HepG2 (cell line): ENCODE measurements around the gene FGF21. TPM values are rescaled to one million over a fixed set of nuclear protein-coding genes. Genes with fewer than 3 reads are reported as not detected.

Experiments used
- CBX1 ChIP-seq: IDR thresholded peaks from one replicate; pipeline ENCODE4 v1.6.1; 2016; ENCODE audit warnings: antibody characterized with exemption, low read depth
- GATA4 ChIP-seq: sonication (generic); IDR thresholded peaks from 2 replicates; pipeline ENCODE4 v1.6.1; 2016; ENCODE audit warnings: antibody characterized with exemption, low read depth, borderline replicate concordance
- HNF4A ChIP-seq: sonication (generic); formaldehyde crosslinking; IDR thresholded peaks from 2 replicates; pipeline ENCODE4 v1.4.0; 2020; ENCODE audit warnings: missing genetic modification reagents
- HOXA3 ChIP-seq: sonication (generic); formaldehyde crosslinking; IDR thresholded peaks from 2 replicates; pipeline ENCODE4 v1.5.0; 2020; ENCODE audit warnings: missing genetic modification reagents
- KLF15 ChIP-seq: sonication (generic); formaldehyde crosslinking; IDR thresholded peaks from 2 replicates; pipeline ENCODE4 v1.8.1; 2023; ENCODE audit warnings: borderline replicate concordance, mild to moderate bottlenecking, inconsistent platforms, missing genetic modification reagents, mixed read lengths
- PCBP2 ChIP-seq: fragments of 200-400 bp; formaldehyde crosslinking; optimal IDR thresholded peaks from 2 replicates; pipeline ENCODE3; 2018; ENCODE audit warnings: low read length, low read depth; ENCODE audit not compliant: poor library complexity, severe bottlenecking
- PTBP1 ChIP-seq: fragments of 200-400 bp; formaldehyde crosslinking; IDR thresholded peaks from 2 replicates; pipeline ENCODE4 v1.6.1; 2018; ENCODE audit warnings: low read length, low read depth; ENCODE audit not compliant: poor library complexity, severe bottlenecking
- RXRB ChIP-seq: IDR thresholded peaks from 2 replicates; pipeline ENCODE4 v1.6.1; 2016; ENCODE audit warnings: borderline replicate concordance, missing genetic modification reagents, missing compliant biosample characterization
- SAP130 ChIP-seq: IDR thresholded peaks from 2 replicates; pipeline ENCODE4 v1.6.1; 2016; ENCODE audit warnings: low read depth
- SOX6 ChIP-seq, 2 experiments: fragments of 450-650 bp in 1 of 2; sonication (generic) in 1 of 2; formaldehyde crosslinking in 1 of 2; IDR thresholded peaks; 2 replicates each; pipeline versions ENCODE4 v1.4.0 to v1.6.1; 2017 to 2020; ENCODE audit warnings: antibody characterized with exemption in 1 of 2, mild to moderate bottlenecking in 1 of 2, missing genetic modification reagents in 1 of 2
- SP1 ChIP-seq, 2 experiments: fragments of 450-650 bp in 1 of 2; sonication (generic) in 1 of 2; formaldehyde crosslinking in 1 of 2; IDR thresholded peaks; 2 replicates each; pipeline versions ENCODE4 v1.4.0 to v1.6.1; 2016 to 2020; ENCODE audit warnings: missing genetic modification reagents in 1 of 2
- TBX2 ChIP-seq: sonication (generic); formaldehyde crosslinking; IDR thresholded peaks from 2 replicates; pipeline ENCODE4 v1.5.0; 2020; ENCODE audit warnings: missing genetic modification reagents, mild to moderate bottlenecking, borderline replicate concordance
- ZBTB21 ChIP-seq: sonication (generic); formaldehyde crosslinking; IDR thresholded peaks from 2 replicates; pipeline ENCODE4 v1.4.0; 2020; ENCODE audit warnings: missing genetic modification reagents
- ZNF121 ChIP-seq: sonication (generic); formaldehyde crosslinking; IDR thresholded peaks from 2 replicates; pipeline ENCODE4 v1.5.0; 2020; ENCODE audit warnings: mild to moderate bottlenecking, missing genetic modification reagents
- ZNF768 ChIP-seq: sonication (generic); formaldehyde crosslinking; IDR thresholded peaks from 2 replicates; pipeline ENCODE4 v1.4.0; 2020; ENCODE audit warnings: missing genetic modification reagents
- ZNF788 ChIP-seq: sonication (generic); formaldehyde crosslinking; IDR thresholded peaks from 2 replicates; pipeline ENCODE4 v1.5.0; 2020; ENCODE audit warnings: mild to moderate bottlenecking, missing genetic modification reagents, borderline replicate concordance
- polyA plus RNA-seq, 8 experiments: library from polyadenylated mRNA; depleted of rRNA in 3 of 8; stranded (reverse) in 7 of 8; unstranded in 1 of 8; fragments of >200 nt; fragmentation: Illumina TruSeq in 4 of 8; extraction: Trizol in 4 of 8; gene quantifications; 2 replicates each; pipeline versions ENCODE4 v1.2.1 to v1.2.3, GENCODE V29; 2011 to 2016; ENCODE audit warnings: low read depth in 4 of 8, missing spikeins in 1 of 8, mixed read lengths in 1 of 8; ENCODE audit not compliant: insufficient read depth in 1 of 8
- total RNA-seq, 5 experiments: library from RNA; depleted of rRNA; stranded (reverse); fragments of >200 nt; fragmentation: Illumina TruSeq; extraction: Trizol; gene quantifications; 2 replicates each; pipeline ENCODE4 v1.2.3, GENCODE V29; 2016; ENCODE audit warnings: low read depth in 1 of 5
- TF ChIP-seq, protein P1 (sequence below): IDR thresholded peaks from 2 replicates; pipeline ENCODE4 v1.6.1; 2016; ENCODE audit warnings: mild to moderate bottlenecking
- TF ChIP-seq, protein P2 (sequence below): sonication (generic); formaldehyde crosslinking; IDR thresholded peaks from 2 replicates; pipeline ENCODE4 v1.5.0; 2020; ENCODE audit warnings: mild to moderate bottlenecking, missing genetic modification reagents
- TF ChIP-seq, protein P3 (sequence below): sonication (generic); formaldehyde crosslinking; conservative IDR thresholded peaks from 2 replicates; pipeline ENCODE4 v1.8.1; 2023; ENCODE audit warnings: missing genetic modification reagents
- TF ChIP-seq, protein P4 (sequence below): sonication (generic); formaldehyde crosslinking; IDR thresholded peaks from 2 replicates; pipeline ENCODE4 v1.5.0; 2020; ENCODE audit warnings: missing genetic modification reagents
- TF ChIP-seq, protein P5 (sequence below): IDR thresholded peaks from 2 replicates; pipeline ENCODE4 v1.4.0; 2020; ENCODE audit warnings: mild to moderate bottlenecking, missing genetic modification reagents

The FGF21 gene
- total and polyA plus RNA-seq, 2 of the 13 experiments (the other 11 are each of a cell fraction or from before 2014, with no cell fraction given): 0.17 TPM; not detected in 1

DNA sequence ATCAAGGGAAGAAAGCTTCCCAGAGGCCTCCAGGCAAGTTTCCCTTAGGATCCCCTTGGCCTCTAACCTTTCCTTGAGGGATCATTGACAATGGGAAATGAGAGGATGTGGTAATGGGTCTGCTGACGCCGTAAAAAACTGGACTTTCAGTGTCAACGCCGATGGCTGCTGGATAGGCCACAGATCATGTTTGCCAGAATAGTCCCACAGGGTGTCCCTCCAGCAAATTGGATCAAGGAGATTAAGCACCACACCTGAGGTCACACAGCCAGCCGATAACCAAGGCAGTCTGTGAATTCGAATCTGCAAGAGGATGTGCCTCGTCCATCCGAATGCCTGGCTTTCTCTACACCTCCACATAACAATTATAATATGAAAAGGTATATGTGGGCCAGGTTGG is 37.9 kb downstream of the FGF21 start (continued):
- TF ChIP-seq, protein P1, sequence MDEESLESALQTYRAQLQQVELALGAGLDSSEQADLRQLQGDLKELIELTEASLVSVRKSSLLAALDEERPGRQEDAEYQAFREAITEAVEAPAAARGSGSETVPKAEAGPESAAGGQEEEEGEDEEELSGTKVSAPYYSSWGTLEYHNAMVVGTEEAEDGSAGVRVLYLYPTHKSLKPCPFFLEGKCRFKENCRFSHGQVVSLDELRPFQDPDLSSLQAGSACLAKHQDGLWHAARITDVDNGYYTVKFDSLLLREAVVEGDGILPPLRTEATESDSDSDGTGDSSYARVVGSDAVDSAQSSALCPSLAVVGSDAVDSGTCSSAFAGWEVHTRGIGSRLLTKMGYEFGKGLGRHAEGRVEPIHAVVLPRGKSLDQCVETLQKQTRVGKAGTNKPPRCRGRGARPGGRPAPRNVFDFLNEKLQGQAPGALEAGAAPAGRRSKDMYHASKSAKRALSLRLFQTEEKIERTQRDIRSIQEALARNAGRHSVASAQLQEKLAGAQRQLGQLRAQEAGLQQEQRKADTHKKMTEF (CRISPR knock-in tag): peak; percentile 26; the same call in 1 of the 2 replicates
- TF ChIP-seq GATA4: no peak
- no peak for TF ChIP-seq PTBP1
- 0 out of 2 replicates have a peak, but pooled peaks have one; percentile 15 for TF ChIP-seq HOXA3 (CRISPR knock-in tag)
- TF ChIP-seq SAP130 (CRISPR knock-in tag): peak; percentile 20; the same call in 1 of the 2 replicates
- TF ChIP-seq ZNF121: no peak
- TF ChIP-seq SOX6 (IDR thresholded peaks at IDR 0.05): no peak
- 0 out of 2 replicates have a peak, but pooled peaks have one; percentile 25 for TF ChIP-seq SOX6 (CRISPR knock-in tag; IDR thresholded peaks at IDR 0.05)
- TF ChIP-seq KLF15: no peak
- TF ChIP-seq, protein P2, sequence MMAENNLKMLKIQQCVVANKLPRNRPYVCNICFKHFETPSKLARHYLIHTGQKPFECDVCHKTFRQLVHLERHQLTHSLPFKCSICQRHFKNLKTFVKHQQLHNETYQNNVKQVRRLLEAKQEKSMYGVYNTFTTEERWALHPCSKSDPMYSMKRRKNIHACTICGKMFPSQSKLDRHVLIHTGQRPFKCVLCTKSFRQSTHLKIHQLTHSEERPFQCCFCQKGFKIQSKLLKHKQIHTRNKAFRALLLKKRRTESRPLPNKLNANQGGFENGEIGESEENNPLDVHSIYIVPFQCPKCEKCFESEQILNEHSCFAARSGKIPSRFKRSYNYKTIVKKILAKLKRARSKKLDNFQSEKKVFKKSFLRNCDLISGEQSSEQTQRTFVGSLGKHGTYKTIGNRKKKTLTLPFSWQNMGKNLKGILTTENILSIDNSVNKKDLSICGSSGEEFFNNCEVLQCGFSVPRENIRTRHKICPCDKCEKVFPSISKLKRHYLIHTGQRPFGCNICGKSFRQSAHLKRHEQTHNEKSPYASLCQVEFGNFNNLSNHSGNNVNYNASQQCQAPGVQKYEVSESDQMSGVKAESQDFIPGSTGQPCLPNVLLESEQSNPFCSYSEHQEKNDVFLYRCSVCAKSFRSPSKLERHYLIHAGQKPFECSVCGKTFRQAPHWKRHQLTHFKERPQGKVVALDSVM: no peak
- TF ChIP-seq ZNF768 (CRISPR knock-in tag): no peak
- TF ChIP-seq, protein P3, sequence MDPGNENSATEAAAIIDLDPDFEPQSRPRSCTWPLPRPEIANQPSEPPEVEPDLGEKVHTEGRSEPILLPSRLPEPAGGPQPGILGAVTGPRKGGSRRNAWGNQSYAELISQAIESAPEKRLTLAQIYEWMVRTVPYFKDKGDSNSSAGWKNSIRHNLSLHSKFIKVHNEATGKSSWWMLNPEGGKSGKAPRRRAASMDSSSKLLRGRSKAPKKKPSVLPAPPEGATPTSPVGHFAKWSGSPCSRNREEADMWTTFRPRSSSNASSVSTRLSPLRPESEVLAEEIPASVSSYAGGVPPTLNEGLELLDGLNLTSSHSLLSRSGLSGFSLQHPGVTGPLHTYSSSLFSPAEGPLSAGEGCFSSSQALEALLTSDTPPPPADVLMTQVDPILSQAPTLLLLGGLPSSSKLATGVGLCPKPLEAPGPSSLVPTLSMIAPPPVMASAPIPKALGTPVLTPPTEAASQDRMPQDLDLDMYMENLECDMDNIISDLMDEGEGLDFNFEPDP (CRISPR knock-in tag): no peak
- TF ChIP-seq, protein P4, sequence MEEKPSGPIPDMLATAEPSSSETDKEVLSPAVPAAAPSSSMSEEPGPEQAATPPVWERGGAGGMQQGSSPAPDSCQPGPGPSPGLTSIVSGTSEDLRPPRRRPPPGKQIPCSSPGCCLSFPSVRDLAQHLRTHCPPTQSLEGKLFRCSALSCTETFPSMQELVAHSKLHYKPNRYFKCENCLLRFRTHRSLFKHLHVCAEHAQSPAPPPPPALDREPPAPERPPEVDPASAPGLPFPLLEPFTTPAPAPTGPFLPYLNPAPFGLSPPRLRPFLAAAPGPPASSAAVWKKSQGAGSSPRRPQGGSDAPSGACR (CRISPR knock-in tag): no peak
- TF ChIP-seq, protein P5, sequence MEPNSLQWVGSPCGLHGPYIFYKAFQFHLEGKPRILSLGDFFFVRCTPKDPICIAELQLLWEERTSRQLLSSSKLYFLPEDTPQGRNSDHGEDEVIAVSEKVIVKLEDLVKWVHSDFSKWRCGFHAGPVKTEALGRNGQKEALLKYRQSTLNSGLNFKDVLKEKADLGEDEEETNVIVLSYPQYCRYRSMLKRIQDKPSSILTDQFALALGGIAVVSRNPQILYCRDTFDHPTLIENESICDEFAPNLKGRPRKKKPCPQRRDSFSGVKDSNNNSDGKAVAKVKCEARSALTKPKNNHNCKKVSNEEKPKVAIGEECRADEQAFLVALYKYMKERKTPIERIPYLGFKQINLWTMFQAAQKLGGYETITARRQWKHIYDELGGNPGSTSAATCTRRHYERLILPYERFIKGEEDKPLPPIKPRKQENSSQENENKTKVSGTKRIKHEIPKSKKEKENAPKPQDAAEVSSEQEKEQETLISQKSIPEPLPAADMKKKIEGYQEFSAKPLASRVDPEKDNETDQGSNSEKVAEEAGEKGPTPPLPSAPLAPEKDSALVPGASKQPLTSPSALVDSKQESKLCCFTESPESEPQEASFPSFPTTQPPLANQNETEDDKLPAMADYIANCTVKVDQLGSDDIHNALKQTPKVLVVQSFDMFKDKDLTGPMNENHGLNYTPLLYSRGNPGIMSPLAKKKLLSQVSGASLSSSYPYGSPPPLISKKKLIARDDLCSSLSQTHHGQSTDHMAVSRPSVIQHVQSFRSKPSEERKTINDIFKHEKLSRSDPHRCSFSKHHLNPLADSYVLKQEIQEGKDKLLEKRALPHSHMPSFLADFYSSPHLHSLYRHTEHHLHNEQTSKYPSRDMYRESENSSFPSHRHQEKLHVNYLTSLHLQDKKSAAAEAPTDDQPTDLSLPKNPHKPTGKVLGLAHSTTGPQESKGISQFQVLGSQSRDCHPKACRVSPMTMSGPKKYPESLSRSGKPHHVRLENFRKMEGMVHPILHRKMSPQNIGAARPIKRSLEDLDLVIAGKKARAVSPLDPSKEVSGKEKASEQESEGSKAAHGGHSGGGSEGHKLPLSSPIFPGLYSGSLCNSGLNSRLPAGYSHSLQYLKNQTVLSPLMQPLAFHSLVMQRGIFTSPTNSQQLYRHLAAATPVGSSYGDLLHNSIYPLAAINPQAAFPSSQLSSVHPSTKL (CRISPR knock-in tag): 0 out of 2 replicates have a peak, but pooled peaks have one; percentile 7
- TF ChIP-seq TBX2 (CRISPR knock-in tag): peak; percentile 42; the same call in 1 of the 2 replicates
- TF ChIP-seq HNF4A (CRISPR knock-in tag): peak; percentile 39
- TF ChIP-seq SP1 (IDR thresholded peaks at IDR 0.05): no peak
- no peak for TF ChIP-seq SP1 (CRISPR knock-in tag; IDR thresholded peaks at IDR 0.05)
- no peak for TF ChIP-seq PCBP2
- no peak for TF ChIP-seq RXRB (CRISPR knock-in tag)
- peak; percentile 42; the same call in 1 of the 2 replicates for TF ChIP-seq ZNF788
- TF ChIP-seq CBX1: no peak
- TF ChIP-seq ZBTB21 (CRISPR knock-in tag): peak; percentile 42; the same call in 1 of the 2 replicates
